ENCODE results near the gene EGFR.

Gene EGFR

GRCh38 chr7:55053651-55054571 is 35.1 kb downstream of the EGFR start:
- H3K4me3 ChIP-seq, result no peak overlapping the region
- H3K9ac ChIP-seq, result no peak overlapping the region
- H4K20me1 ChIP-seq, result no peaks in the 10 kb centered on the region
- 0 out of 22 replicates have a peak overlapping the region, but pooled peaks of 1 of the 11 experiments have one; percentile 2 for H3K27ac ChIP-seq
- peaks cover 0 to 20% (median 9%) of the 10 kb centered on the region in 10 experiments; a peak in 12 of 20 replicates for H3K4me1 ChIP-seq
- no peaks in the 10 kb centered on the region for H3K36me3 ChIP-seq
- peaks cover 0 to 17% (median 0%) of the 10 kb centered on the region in 11 experiments; a peak in 3 of 22 replicates for H3K27me3 ChIP-seq
- no peak overlapping the region; a peak in 1 of 22 replicates for H3K4me2 ChIP-seq
- H3K9me3 ChIP-seq (replicated peaks in 1 of 11), result no peaks in the 10 kb centered on the region
- TF ChIP-seq Cebpa-rat (IDR thresholded peaks at IDR 0.05), result no peak

- Histone ChIP-seq H3K4me1 (peaks cover 0 to 20% (median 9%) of the 10 kb centered on the region in 10 experiments; a peak in 12 of 20 replicates), H3K36me3 (no peaks in the 10 kb centered on the region), H3K27ac (peak overlapping the region in 3 of 11 experiments; percentile 2 to 30 (median 14); a peak in 2 of 22 replicates)
Measured at GRCh38 chr7:55054758-55055157, 35.9 kb downstream of the EGFR start.

GRCh38 chr7:55055479-55055878 is 36.7 kb downstream of the EGFR start:
- no peak overlapping the region for H3K4me3 ChIP-seq
- H3K36me3 ChIP-seq, result no peaks in the 10 kb centered on the region
- H3K4me2 ChIP-seq, result peak overlapping the region in 7 of 11 experiments; percentile 20 to 75 (median 70); a peak in 13 of 22 replicates
- peaks cover 0 to 20% (median 9%) of the 10 kb centered on the region in 10 experiments; a peak in 12 of 20 replicates for H3K4me1 ChIP-seq
- H4K20me1 ChIP-seq, result no peaks in the 10 kb centered on the region
- no peaks in the 10 kb centered on the region for H3K9me3 ChIP-seq (replicated peaks in 1 of 11)
- peak in 5 of 11 experiments; percentile 18 to 55 (median 19); a peak in 4 of 22 replicates for TF ChIP-seq Cebpa-rat (IDR thresholded peaks at IDR 0.05)
- no peak overlapping the region; a peak in 1 of 22 replicates for H3K27ac ChIP-seq
- peaks cover 0 to 12% (median 0%) of the 10 kb centered on the region in 11 experiments; a peak in 3 of 22 replicates for H3K27me3 ChIP-seq
- H3K9ac ChIP-seq, result no peak overlapping the region

More at GRCh38 chr7:55054758-55055157, 35.9 kb downstream of the EGFR start:
- H3K27me3 ChIP-seq, result peaks cover 0 to 12% (median 0%) of the 10 kb centered on the region in 11 experiments; a peak in 3 of 22 replicates
- H3K4me3 ChIP-seq, result no peak overlapping the region
- no peaks in the 10 kb centered on the region for H4K20me1 ChIP-seq
- no peak for TF ChIP-seq Cebpa-rat (IDR thresholded peaks at IDR 0.05)
- H3K9me3 ChIP-seq (replicated peaks in 1 of 11), result no peaks in the 10 kb centered on the region
- no peak overlapping the region for H3K9ac ChIP-seq
- peak overlapping the region in 6 of 11 experiments; percentile 21 to 75 (median 72); a peak in 11 of 22 replicates for H3K4me2 ChIP-seq

- H3K9me3 ChIP-seq (replicated peaks in 1 of 11), result no peaks in the 10 kb centered on the region
- H3K36me3 ChIP-seq, result no peaks in the 10 kb centered on the region
- TF ChIP-seq Cebpa-rat (IDR thresholded peaks at IDR 0.05), result no peak
- peaks cover 0 to 12% (median 0%) of the 10 kb centered on the region in 11 experiments; a peak in 3 of 22 replicates for H3K27me3 ChIP-seq
- H3K9ac ChIP-seq, result no peak overlapping the region
- H3K27ac ChIP-seq, result no peak overlapping the region
- H4K20me1 ChIP-seq, result no peaks in the 10 kb centered on the region
- H3K4me1 ChIP-seq, result peaks cover 0 to 20% (median 9%) of the 10 kb centered on the region in 10 experiments; a peak in 12 of 20 replicates
- H3K4me2 ChIP-seq, result peak overlapping the region in 4 of 11 experiments; percentile 70 to 75 (median 74); a peak in 6 of 22 replicates
- H3K4me3 ChIP-seq, result no peak overlapping the region
Measured at GRCh38 chr7:55056068-55056467, 37.3 kb downstream of the EGFR start.

- no peak overlapping the region for H3K9ac ChIP-seq
- no peak overlapping the region for H3K27ac ChIP-seq
- peaks cover 0 to 20% (median 9%) of the 10 kb centered on the region in 10 experiments; a peak in 12 of 20 replicates for H3K4me1 ChIP-seq
- no peaks in the 10 kb centered on the region for H3K9me3 ChIP-seq (replicated peaks in 1 of 11)
- no peak overlapping the region for H3K4me3 ChIP-seq
- no peaks in the 10 kb centered on the region for H4K20me1 ChIP-seq
- H3K27me3 ChIP-seq, result peaks cover 0 to 14% (median 0%) of the 10 kb centered on the region in 11 experiments; a peak in 3 of 22 replicates
- H3K36me3 ChIP-seq, result no peaks in the 10 kb centered on the region
- no peak overlapping the region for H3K4me2 ChIP-seq
- TF ChIP-seq Cebpa-rat (IDR thresholded peaks at IDR 0.05), result no peak
Measured at GRCh38 chr7:55056577-55057480, 38.0 kb downstream of the EGFR start.

GRCh38 chr7:55058314-55058713 is 39.5 kb downstream of the EGFR start:
- no peak overlapping the region for H3K4me3 ChIP-seq
- H3K4me1 ChIP-seq, result peaks cover 0 to 20% (median 9%) of the 10 kb centered on the region in 10 experiments; a peak in 12 of 20 replicates
- H4K20me1 ChIP-seq, result no peaks in the 10 kb centered on the region
- no peaks in the 10 kb centered on the region for H3K36me3 ChIP-seq
- no peaks in the 10 kb centered on the region for H3K9me3 ChIP-seq (replicated peaks in 1 of 11)
- H3K27ac ChIP-seq, result no peak overlapping the region
- no peak overlapping the region for H3K9ac ChIP-seq
- peaks cover 0 to 15% (median 0%) of the 10 kb centered on the region in 11 experiments; a peak in 3 of 22 replicates for H3K27me3 ChIP-seq
- no peak overlapping the region for H3K4me2 ChIP-seq
- TF ChIP-seq Cebpa-rat (IDR thresholded peaks at IDR 0.05), result no peak

- Histone ChIP-seq H3K36me3 (no peaks in the 10 kb centered on the region), H3K27me3 (peaks cover 0 to 11% (median 0%) of the 10 kb centered on the region in 11 experiments; a peak in 1 of 22 replicates), H3K27ac (no peak overlapping the region), H3K4me1 (peaks cover 0 to 20% (median 9%) of the 10 kb centered on the region in 10 experiments; a peak in 12 of 20 replicates), H4K20me1 (no peaks in the 10 kb centered on the region), H3K9ac (no peak overlapping the region), H3K9me3 (replicated peaks in 1 of 11) (no peaks in the 10 kb centered on the region), H3K4me2 (no peak overlapping the region), H3K4me3 (no peak overlapping the region)
- TF ChIP-seq Cebpa-rat (IDR thresholded peaks at IDR 0.05), result no peak
Measured at GRCh38 chr7:55059021-55059420, 40.2 kb downstream of the EGFR start.

GRCh38 chr7:55060085-55060484 is 41.3 kb downstream of the EGFR start:
- Histone ChIP-seq H3K4me1 (peaks cover 1 to 16% (median 9%) of the 10 kb centered on the region in 10 experiments), H3K36me3 (no peaks in the 10 kb centered on the region), H3K4me3 (no peak overlapping the region), H3K27ac (no peak overlapping the region), H3K4me2 (no peak overlapping the region), H3K27me3 (peaks cover 0 to 21% (median 0%) of the 10 kb centered on the region in 11 experiments; a peak in 3 of 22 replicates), H3K9me3 (replicated peaks in 1 of 11) (no peaks in the 10 kb centered on the region), H3K9ac (no peak overlapping the region), H4K20me1 (no peaks in the 10 kb centered on the region)
- no peak for TF ChIP-seq Cebpa-rat (IDR thresholded peaks at IDR 0.05)

All from BLaER1 treated with 17β-estradiol and CSF1 and Interleukin-3, amounts not matched to agents 10 nM and 100 nM (cell line).